GM23338 (cell line): ENCODE data around the gene WIPI1. TPM values are rescaled to one million over a fixed set of nuclear protein-coding genes. Genes with fewer than 3 reads are reported as not detected.

Experiments
- ATAC-seq: fragments of 200-7000 bp; cut with Tn5 transposase; 3 replicates; pipeline ENCODE4 v1.9.1; 2020
- DNase-seq: peaks from one replicate; pipeline ENCODE4 v3.0.0-alpha.2; 2015; ENCODE audit warnings: low spot score
- H2AFZ ChIP-seq: fragments of 200-600 bp; sonication (generic); 2 replicates; pipeline ENCODE4 v1.8.0; 2016; ENCODE audit warnings: antibody characterized with exemption, mild to moderate bottlenecking, moderate library complexity
- H3F3A ChIP-seq: fragments of 200-600 bp; sonication (generic); replicated peaks from 2 replicates; pipeline ENCODE4 v1.8.0; 2017; ENCODE audit warnings: antibody characterized with exemption, mixed run types, low read depth
- H3K27ac ChIP-seq: fragments of 200-600 bp; sonication (generic); 2 replicates; pipeline ENCODE4 v1.6.1; 2016; ENCODE audit warnings: low read depth
- H3K27me3 ChIP-seq: fragments of 200-600 bp; sonication (generic); 2 replicates; pipeline ENCODE4 v1.8.0; 2016; ENCODE audit warnings: mild to moderate bottlenecking, mixed run types, moderate library complexity; ENCODE audit not compliant: insufficient read depth
- H3K36me3 ChIP-seq: fragments of 200-600 bp; sonication (generic); 2 replicates; pipeline ENCODE4 v1.8.0; 2016; ENCODE audit warnings: mild to moderate bottlenecking; ENCODE audit not compliant: insufficient read depth
- H3K4me1 ChIP-seq: fragments of 200-600 bp; sonication (generic); 2 replicates; pipeline ENCODE4 v1.8.0; 2016; ENCODE audit warnings: mild to moderate bottlenecking, moderate library complexity; ENCODE audit not compliant: insufficient read depth
- H3K4me2 ChIP-seq: fragments of 200-600 bp; sonication (generic); 2 replicates; pipeline ENCODE4 v1.7.1; 2017; ENCODE audit warnings: mixed run types
- H3K4me3 ChIP-seq: fragments of 200-600 bp; sonication (generic); 2 replicates; pipeline ENCODE4 v1.6.1; 2016; ENCODE audit warnings: mixed run types
- H3K79me2 ChIP-seq: fragments of 200-600 bp; sonication (generic); replicated peaks from 2 replicates; pipeline ENCODE4 v1.8.0; 2017; ENCODE audit warnings: mild to moderate bottlenecking; ENCODE audit not compliant: insufficient read depth
- H3K9me2 ChIP-seq: fragments of 200-600 bp; sonication (generic); 2 replicates; pipeline ENCODE4 v1.8.0; 2017; ENCODE audit not compliant: insufficient read depth
- H4K20me1 ChIP-seq: fragments of 200-600 bp; sonication (generic); replicated peaks from 2 replicates; pipeline ENCODE4 v1.8.0; 2017; ENCODE audit warnings: mild to moderate bottlenecking; ENCODE audit not compliant: insufficient read depth
- H3K27ac Mint-ChIP-seq: 2 replicates; pipeline ENCODE4 v1.8.0; 2020; ENCODE audit warnings: inconsistent platforms, mild to moderate bottlenecking, moderate library complexity, mixed read lengths
- H3K27me3 Mint-ChIP-seq: 3 replicates; pipeline ENCODE4 v1.8.0; 2022; ENCODE audit warnings: low read depth, mild to moderate bottlenecking, moderate library complexity, mixed read lengths, inconsistent platforms; ENCODE audit not compliant: insufficient read depth, poor library complexity
- H3K36me3 Mint-ChIP-seq: 3 replicates; pipeline ENCODE4 v1.8.0; 2021; ENCODE audit warnings: low read depth, mild to moderate bottlenecking, inconsistent platforms, moderate library complexity, mixed read lengths
- H3K4me1 Mint-ChIP-seq: 3 replicates; pipeline ENCODE4 v1.8.0; 2020; ENCODE audit warnings: mild to moderate bottlenecking, inconsistent platforms, mixed read lengths
- H3K4me3 Mint-ChIP-seq: 3 replicates; pipeline ENCODE4 v1.8.0; 2021; ENCODE audit warnings: moderate library complexity, mild to moderate bottlenecking, inconsistent platforms, mixed read lengths
- H3K9me3 Mint-ChIP-seq: 3 replicates; pipeline ENCODE4 v1.8.0; 2020; ENCODE audit warnings: moderate library complexity, mild to moderate bottlenecking, inconsistent platforms, mixed read lengths
- EZH2 ChIP-seq: fragments of 200-600 bp; sonication (generic); IDR thresholded peaks from one replicate; pipeline ENCODE4 v1.8.0; 2017; ENCODE audit warnings: antibody characterized with exemption, mild to moderate bottlenecking, low read depth; ENCODE audit not compliant: unreplicated experiment
- EZH2phosphoT487 ChIP-seq: fragments of 200-600 bp; sonication (generic); IDR thresholded peaks from one replicate; pipeline ENCODE4 v1.8.1; 2018; ENCODE audit warnings: antibody characterized with exemption; ENCODE audit not compliant: unreplicated experiment
- NANOG ChIP-seq: IDR thresholded peaks from 2 replicates; pipeline ENCODE4 v1.6.1; 2016; ENCODE audit warnings: antibody characterized with exemption, borderline replicate concordance
- POLR2AphosphoS5 ChIP-seq: IDR thresholded peaks from 2 replicates; pipeline ENCODE4 v1.6.1; 2016; ENCODE audit warnings: antibody characterized with exemption, low read depth
- STAT1 ChIP-seq: IDR thresholded peaks from one replicate; pipeline ENCODE4 v1.6.1; 2016; ENCODE audit warnings: antibody characterized with exemption; ENCODE audit not compliant: unreplicated experiment
- ZNF331 ChIP-seq: fragments of 250-450 bp; sonication (Bioruptor Pico); IDR thresholded peaks from 2 replicates; pipeline ENCODE4 v1.5.0; 2020; ENCODE audit warnings: low read depth, mild to moderate bottlenecking, moderate library complexity
- polyA plus RNA-seq: library from polyadenylated mRNA; unstranded; fragments of >200 nt; fragmentation: Nextera tagmentation; extraction: Ambion mirVana; gene quantifications from 2 replicates; pipeline ENCODE4 v1.2.1, GENCODE V29; 2016
- total RNA-seq: library from RNA; depleted of rRNA; stranded (reverse); fragments of >200 nt; shearing (Covaris generic); gene quantifications from 2 replicates; pipeline ENCODE4 v1.2.3, GENCODE V29; 2014
- TF ChIP-seq, protein P1 (sequence below): fragments of 250-450 bp; sonication (Bioruptor Pico); IDR thresholded peaks from 2 replicates; pipeline ENCODE4 v1.5.0; 2020; ENCODE audit warnings: mild to moderate bottlenecking, moderate library complexity
- TF ChIP-seq, protein P2 (sequence below), 2 experiments: fragments of 200-600 bp in 1 of 2; sonication (generic) in 1 of 2; conservative IDR thresholded peaks; 2 replicates each; pipeline versions ENCODE4 v1.5.1 to v1.6.1; 2016 to 2017; ENCODE audit warnings: antibody characterized with exemption in 2 of 2, low read depth in 2 of 2, mild to moderate bottlenecking in 2 of 2, moderate library complexity in 1 of 2

The WIPI1 gene
- total and polyA plus RNA-seq, 2 experiments from 2014 or later: 24.1 to 29.3 TPM

DNA sequence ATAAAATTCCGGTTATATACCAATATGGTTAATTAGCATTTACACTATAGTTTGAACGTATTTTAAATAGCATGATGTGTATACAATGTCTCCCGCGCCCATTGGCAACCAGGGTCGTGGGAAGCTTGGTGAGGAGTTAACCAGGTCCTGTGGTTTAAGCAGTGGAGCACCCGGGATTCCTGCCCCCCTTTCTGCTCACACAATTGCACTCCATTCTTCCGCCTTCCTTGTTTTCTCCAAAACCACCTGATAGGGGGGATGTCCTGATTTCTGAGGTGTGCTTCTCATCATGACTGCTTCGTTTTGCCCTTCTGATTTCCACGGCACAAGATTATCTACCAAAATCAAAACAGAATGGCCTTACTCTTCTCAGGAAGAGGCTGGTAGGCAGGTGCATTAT lies 35.8 kb downstream of the WIPI1 start (continued):
- TF ChIP-seq, protein P1, sequence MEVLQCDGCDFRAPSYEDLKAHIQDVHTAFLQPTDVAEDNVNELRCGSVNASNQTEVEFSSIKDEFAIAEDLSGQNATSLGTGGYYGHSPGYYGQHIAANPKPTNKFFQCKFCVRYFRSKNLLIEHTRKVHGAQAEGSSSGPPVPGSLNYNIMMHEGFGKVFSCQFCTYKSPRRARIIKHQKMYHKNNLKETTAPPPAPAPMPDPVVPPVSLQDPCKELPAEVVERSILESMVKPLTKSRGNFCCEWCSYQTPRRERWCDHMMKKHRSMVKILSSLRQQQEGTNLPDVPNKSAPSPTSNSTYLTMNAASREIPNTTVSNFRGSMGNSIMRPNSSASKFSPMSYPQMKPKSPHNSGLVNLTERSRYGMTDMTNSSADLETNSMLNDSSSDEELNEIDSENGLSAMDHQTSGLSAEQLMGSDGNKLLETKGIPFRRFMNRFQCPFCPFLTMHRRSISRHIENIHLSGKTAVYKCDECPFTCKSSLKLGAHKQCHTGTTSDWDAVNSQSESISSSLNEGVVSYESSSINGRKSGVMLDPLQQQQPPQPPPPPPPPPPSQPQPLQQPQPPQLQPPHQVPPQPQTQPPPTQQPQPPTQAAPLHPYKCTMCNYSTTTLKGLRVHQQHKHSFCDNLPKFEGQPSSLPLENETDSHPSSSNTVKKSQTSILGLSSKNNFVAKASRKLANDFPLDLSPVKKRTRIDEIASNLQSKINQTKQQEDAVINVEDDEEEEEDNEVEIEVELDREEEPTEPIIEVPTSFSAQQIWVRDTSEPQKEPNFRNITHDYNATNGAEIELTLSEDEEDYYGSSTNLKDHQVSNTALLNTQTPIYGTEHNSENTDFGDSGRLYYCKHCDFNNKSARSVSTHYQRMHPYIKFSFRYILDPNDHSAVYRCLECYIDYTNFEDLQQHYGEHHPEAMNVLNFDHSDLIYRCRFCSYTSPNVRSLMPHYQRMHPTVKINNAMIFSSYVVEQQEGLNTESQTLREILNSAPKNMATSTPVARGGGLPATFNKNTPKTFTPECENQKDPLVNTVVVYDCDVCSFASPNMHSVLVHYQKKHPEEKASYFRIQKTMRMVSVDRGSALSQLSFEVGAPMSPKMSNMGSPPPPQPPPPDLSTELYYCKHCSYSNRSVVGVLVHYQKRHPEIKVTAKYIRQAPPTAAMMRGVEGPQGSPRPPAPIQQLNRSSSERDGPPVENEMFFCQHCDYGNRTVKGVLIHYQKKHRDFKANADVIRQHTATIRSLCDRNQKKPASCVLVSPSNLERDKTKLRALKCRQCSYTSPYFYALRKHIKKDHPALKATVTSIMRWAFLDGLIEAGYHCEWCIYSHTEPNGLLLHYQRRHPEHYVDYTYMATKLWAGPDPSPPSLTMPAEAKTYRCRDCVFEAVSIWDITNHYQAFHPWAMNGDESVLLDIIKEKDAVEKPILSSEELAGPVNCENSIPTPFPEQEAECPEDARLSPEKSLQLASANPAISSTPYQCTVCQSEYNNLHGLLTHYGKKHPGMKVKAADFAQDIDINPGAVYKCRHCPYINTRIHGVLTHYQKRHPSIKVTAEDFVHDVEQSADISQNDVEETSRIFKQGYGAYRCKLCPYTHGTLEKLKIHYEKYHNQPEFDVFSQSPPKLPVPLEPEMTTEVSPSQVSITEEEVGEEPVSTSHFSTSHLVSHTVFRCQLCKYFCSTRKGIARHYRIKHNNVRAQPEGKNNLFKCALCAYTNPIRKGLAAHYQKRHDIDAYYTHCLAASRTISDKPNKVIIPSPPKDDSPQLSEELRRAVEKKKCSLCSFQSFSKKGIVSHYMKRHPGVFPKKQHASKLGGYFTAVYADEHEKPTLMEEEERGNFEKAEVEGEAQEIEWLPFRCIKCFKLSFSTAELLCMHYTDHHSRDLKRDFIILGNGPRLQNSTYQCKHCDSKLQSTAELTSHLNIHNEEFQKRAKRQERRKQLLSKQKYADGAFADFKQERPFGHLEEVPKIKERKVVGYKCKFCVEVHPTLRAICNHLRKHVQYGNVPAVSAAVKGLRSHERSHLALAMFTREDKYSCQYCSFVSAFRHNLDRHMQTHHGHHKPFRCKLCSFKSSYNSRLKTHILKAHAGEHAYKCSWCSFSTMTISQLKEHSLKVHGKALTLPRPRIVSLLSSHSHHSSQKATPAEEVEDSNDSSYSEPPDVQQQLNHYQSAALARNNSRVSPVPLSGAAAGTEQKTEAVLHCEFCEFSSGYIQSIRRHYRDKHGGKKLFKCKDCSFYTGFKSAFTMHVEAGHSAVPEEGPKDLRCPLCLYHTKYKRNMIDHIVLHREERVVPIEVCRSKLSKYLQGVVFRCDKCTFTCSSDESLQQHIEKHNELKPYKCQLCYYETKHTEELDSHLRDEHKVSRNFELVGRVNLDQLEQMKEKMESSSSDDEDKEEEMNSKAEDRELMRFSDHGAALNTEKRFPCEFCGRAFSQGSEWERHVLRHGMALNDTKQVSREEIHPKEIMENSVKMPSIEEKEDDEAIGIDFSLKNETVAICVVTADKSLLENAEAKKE (CRISPR knock-in tag): no peak

DNA sequence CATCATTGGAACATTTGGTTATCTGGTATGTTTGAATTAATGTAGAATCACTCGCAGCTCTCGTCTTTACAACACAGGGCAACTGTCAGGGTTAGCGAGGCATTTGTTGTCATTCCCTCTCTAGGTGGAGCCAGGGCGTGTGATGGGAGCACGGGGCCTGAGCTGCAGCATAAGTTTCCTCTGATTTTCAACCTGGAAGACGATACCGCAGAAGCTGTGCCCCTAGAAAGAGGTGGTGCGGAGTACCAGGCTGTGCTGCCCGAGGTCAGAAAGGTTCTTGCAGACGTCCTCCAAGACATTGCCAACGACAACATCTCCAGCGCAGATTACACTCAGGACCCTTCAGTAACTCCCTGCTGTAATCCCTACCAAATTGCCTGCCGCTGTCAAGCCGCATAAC lies 37.2 kb downstream of the WIPI1 start:
- H3F3A ChIP-seq: no peaks in the 10 kb centered on the region
- H3K4me1 ChIP-seq: peaks cover 28% of the 10 kb centered on the region
- 0 out of 2 replicates have a peak, but pooled peaks cover 4% of the 10 kb centered on the region for H3K36me3 ChIP-seq
- H3K9me2 ChIP-seq: no peaks in the 10 kb centered on the region
- peaks cover 46% of the 10 kb centered on the region for H3K36me3 Mint-ChIP-seq
- no peak overlapping the region for H2AFZ ChIP-seq
- H3K4me3 ChIP-seq: no peak overlapping the region
- no peak overlapping the region for H3K27ac ChIP-seq
- no peak for DNase-seq
- no peak for TF ChIP-seq EZH2phosphoT487
- TF ChIP-seq NANOG: no peak
- no peak overlapping the region for H3K4me2 ChIP-seq
- peaks cover 8% of the 10 kb centered on the region for H3K27me3 Mint-ChIP-seq
- ATAC-seq: no peak
- peak overlapping the region; percentile 52; the same call in 1 of the 2 replicates for H3K27ac Mint-ChIP-seq
- no peaks in the 10 kb centered on the region for H3K27me3 ChIP-seq
- peaks cover 27% of the 10 kb centered on the region for H3K4me1 Mint-ChIP-seq
- H3K9me3 Mint-ChIP-seq: peaks cover 39% of the 10 kb centered on the region
- no peak overlapping the region for H3K4me3 Mint-ChIP-seq
- H4K20me1 ChIP-seq: no peaks in the 10 kb centered on the region
- H3K79me2 ChIP-seq: no peaks in the 10 kb centered on the region

DNA sequence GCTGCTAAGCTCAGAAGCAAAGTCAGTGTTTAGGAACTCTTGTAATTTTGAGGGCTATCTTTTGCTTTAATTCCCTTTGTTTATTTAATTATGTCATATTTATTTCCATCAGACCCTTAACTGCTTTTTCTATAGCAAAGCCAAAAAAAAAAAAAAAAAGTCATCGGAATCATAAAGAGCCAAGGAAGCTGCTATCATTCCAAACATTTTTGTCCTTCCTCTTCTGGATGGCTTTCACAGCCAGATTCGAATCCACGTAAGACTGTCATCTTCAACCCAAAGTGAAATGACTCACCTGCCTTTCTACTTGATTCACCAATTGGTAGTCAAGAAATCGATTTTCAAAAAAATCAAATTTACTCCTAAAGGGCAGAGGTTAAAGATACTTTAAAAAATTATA lies 38.4 kb downstream of the WIPI1 start:
- H4K20me1 ChIP-seq: no peaks in the 10 kb centered on the region
- no peaks in the 10 kb centered on the region for H3K79me2 ChIP-seq
- H3K4me1 Mint-ChIP-seq: peaks cover 26% of the 10 kb centered on the region
- H3K4me1 ChIP-seq: peaks cover 23% of the 10 kb centered on the region
- H3K27ac Mint-ChIP-seq: no peak overlapping the region
- H3F3A ChIP-seq: no peaks in the 10 kb centered on the region
- H2AFZ ChIP-seq: no peak overlapping the region
- peaks cover 47% of the 10 kb centered on the region for H3K36me3 Mint-ChIP-seq
- no peaks in the 10 kb centered on the region for H3K27me3 ChIP-seq
- no peak for ATAC-seq
- H3K27me3 Mint-ChIP-seq: peaks cover 7% of the 10 kb centered on the region
- H3K4me2 ChIP-seq: peak overlapping the region; percentile 29; the same call in 1 of the 2 replicates
- no peak overlapping the region for H3K27ac ChIP-seq
- no peak overlapping the region for H3K4me3 Mint-ChIP-seq
- H3K9me2 ChIP-seq: no peaks in the 10 kb centered on the region
- H3K9me3 Mint-ChIP-seq: peaks cover 49% of the 10 kb centered on the region
- H3K36me3 ChIP-seq: 0 out of 2 replicates have a peak, but pooled peaks cover 4% of the 10 kb centered on the region
- H3K4me3 ChIP-seq: no peak overlapping the region; the same call in 1 of the 2 replicates
- DNase-seq: no peak
- TF ChIP-seq, protein P2, sequence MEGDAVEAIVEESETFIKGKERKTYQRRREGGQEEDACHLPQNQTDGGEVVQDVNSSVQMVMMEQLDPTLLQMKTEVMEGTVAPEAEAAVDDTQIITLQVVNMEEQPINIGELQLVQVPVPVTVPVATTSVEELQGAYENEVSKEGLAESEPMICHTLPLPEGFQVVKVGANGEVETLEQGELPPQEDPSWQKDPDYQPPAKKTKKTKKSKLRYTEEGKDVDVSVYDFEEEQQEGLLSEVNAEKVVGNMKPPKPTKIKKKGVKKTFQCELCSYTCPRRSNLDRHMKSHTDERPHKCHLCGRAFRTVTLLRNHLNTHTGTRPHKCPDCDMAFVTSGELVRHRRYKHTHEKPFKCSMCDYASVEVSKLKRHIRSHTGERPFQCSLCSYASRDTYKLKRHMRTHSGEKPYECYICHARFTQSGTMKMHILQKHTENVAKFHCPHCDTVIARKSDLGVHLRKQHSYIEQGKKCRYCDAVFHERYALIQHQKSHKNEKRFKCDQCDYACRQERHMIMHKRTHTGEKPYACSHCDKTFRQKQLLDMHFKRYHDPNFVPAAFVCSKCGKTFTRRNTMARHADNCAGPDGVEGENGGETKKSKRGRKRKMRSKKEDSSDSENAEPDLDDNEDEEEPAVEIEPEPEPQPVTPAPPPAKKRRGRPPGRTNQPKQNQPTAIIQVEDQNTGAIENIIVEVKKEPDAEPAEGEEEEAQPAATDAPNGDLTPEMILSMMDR (conservative IDR thresholded peaks at IDR 0.05; ENCODE audit: low read depth in 2 of 2): no peak
- TF ChIP-seq EZH2phosphoT487 (no peak), EZH2 (no peak), ZNF331 (CRISPR knock-in tag) (no peak), STAT1 (no peak), POLR2AphosphoS5 (no peak), NANOG (no peak)
